ENCODE results near the gene AKR1B1.

DNA sequence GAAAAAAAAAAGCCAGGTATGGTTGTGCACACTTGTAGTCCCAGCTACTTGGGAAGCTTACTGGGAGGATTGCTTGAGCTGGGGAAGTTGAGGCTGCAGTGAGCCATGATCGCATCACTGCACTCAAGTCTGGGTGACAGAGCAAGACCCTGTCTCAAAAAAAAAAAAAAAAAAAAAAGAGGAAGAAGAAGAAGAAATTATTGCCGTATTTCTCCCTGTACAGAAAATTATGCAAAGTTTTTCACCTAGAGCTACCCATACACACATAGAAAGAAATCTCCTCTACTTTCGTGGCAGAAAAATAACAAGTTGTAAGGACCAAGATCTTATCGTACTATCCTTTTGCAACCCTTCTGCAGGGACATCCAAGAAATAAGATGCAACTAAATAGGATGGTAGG lies 25.5 kb downstream of the AKR1B1 start:
- TF ChIP-seq YY1 (IDR thresholded peaks at IDR 0.05; ENCODE audit: insufficient read depth, insufficient read length) (no peak), ZNF274 (IDR thresholded peaks at IDR 0.05; ENCODE audit: low read depth, low read length) (no peak), SUZ12 (IDR thresholded peaks at IDR 0.05; ENCODE audit: extremely low read depth, insufficient read depth, insufficient read length) (no peak)
